Right forelimb (tissue), 1 donor: Measurements from ENCODE around the gene DGKA.
"Not testable (repeated sequence)": the region's sequence is repeated elsewhere in the genome, so short reads cannot be mapped to it uniquely, and the experiment has no call there.

Source experiments
- DNase-seq: peaks from one replicate; pipeline ENCODE4 v3.0.0-alpha.2; 2018

The DGKA gene

GRCh38 chr12:55969356-55969755 lies 38.4 kb downstream of the DGKA start:
- DNase-seq = no peak

- no peak for DNase-seq
Measured at GRCh38 chr12:55970775-55971174, 39.8 kb downstream of the DGKA start.

- no peak for DNase-seq
Measured at GRCh38 chr12:55972042-55972441, 41.1 kb downstream of the DGKA start.

GRCh38 chr12:55972456-55972855 lies 41.5 kb downstream of the DGKA start:
- DNase-seq = no peak

GRCh38 chr12:55972911-55973598 lies 42.1 kb downstream of the DGKA start:
- DNase-seq = peak; percentile 51

- peak; percentile 99 for DNase-seq
Measured at GRCh38 chr12:55973599-55974307, 42.8 kb downstream of the DGKA start, which contains the start of gene RAB5B. RAB5B (plus strand) TSS chr12:55974078; CDS start chr12:55986961, 12,883 bp downstream.

- no peak for DNase-seq
Measured at GRCh38 chr12:55974308-55974730, 43.4 kb downstream of the DGKA start.

- no peak for DNase-seq
Measured at GRCh38 chr12:55978393-55978792, 47.4 kb downstream of the DGKA start.

- no peak for DNase-seq
Measured at GRCh38 chr12:55979069-55979468, 48.1 kb downstream of the DGKA start.

GRCh38 chr12:55981882-55982281 lies 50.9 kb downstream of the DGKA start:
- DNase-seq = not testable (repeated sequence)

GRCh38 chr12:55982319-55982936 lies 51.5 kb downstream of the DGKA start:
- DNase-seq = no peak

- DNase-seq = no peak
Measured at GRCh38 chr12:55983232-55983842, 52.4 kb downstream of the DGKA start.

GRCh38 chr12:55984861-55985260 lies 53.9 kb downstream of the DGKA start:
- DNase-seq = no peak

- no peak for DNase-seq
Measured at GRCh38 chr12:55985341-55985740, 54.4 kb downstream of the DGKA start.

- not testable (repeated sequence) for DNase-seq
Measured at GRCh38 chr12:55985976-55986375, 55.0 kb downstream of the DGKA start.

GRCh38 chr12:55991110-55991509 lies 60.1 kb downstream of the DGKA start:
- no peak for DNase-seq

- no peak for DNase-seq
Measured at GRCh38 chr12:55993230-55993853, 62.4 kb downstream of the DGKA start.

- no peak for DNase-seq
Measured at GRCh38 chr12:55995366-55995765, 64.4 kb downstream of the DGKA start.

GRCh38 chr12:55996201-55996714 lies 65.3 kb downstream of the DGKA start:
- peak; percentile 58 for DNase-seq

GRCh38 chr12:55996715-55997534 lies 66.0 kb downstream of the DGKA start, which contains the start of gene SUOX:
SUOX (plus strand) TSS chr12:55997276; CDS start chr12:56002222, 4,946 bp downstream.
- peak; percentile 95 for DNase-seq

- no peak for DNase-seq
Measured at GRCh38 chr12:55997535-55997859, 66.5 kb downstream of the DGKA start.

- not testable (repeated sequence) for DNase-seq
Measured at GRCh38 chr12:55999522-55999921, 68.6 kb downstream of the DGKA start.
